Activated naive CD4-positive, alpha-beta T cell treated with anti-CD3 and anti-CD28 coated beads, Interleukin-2, amount 50 U/mL, for 24 hours (primary cell): ENCODE results near the gene CDKL4.
"Not testable (repeated sequence)": the region's sequence is repeated elsewhere in the genome, so short reads cannot be mapped to it uniquely, and the experiment has no call there.

ENCODE experiments used
- H3K27ac Mint-ChIP-seq: one replicate; pipeline ENCODE4 v1.8.0; 2021; ENCODE audit warnings: mild to moderate bottlenecking, mixed read lengths
- H3K27me3 Mint-ChIP-seq: one replicate; pipeline ENCODE4 v1.8.0; 2021; ENCODE audit warnings: mixed read lengths
- H3K36me3 Mint-ChIP-seq: one replicate; pipeline ENCODE4 v1.8.0; 2021; ENCODE audit warnings: mixed read lengths
- H3K4me1 Mint-ChIP-seq: one replicate; pipeline ENCODE4 v1.8.0; 2021; ENCODE audit warnings: mixed read lengths
- H3K4me3 Mint-ChIP-seq: one replicate; pipeline ENCODE4 v1.8.0; 2021; ENCODE audit warnings: mild to moderate bottlenecking, mixed read lengths
- H3K9me3 Mint-ChIP-seq: one replicate; pipeline ENCODE4 v1.8.0; 2021; ENCODE audit warnings: mixed read lengths

The CDKL4 gene

DNA sequence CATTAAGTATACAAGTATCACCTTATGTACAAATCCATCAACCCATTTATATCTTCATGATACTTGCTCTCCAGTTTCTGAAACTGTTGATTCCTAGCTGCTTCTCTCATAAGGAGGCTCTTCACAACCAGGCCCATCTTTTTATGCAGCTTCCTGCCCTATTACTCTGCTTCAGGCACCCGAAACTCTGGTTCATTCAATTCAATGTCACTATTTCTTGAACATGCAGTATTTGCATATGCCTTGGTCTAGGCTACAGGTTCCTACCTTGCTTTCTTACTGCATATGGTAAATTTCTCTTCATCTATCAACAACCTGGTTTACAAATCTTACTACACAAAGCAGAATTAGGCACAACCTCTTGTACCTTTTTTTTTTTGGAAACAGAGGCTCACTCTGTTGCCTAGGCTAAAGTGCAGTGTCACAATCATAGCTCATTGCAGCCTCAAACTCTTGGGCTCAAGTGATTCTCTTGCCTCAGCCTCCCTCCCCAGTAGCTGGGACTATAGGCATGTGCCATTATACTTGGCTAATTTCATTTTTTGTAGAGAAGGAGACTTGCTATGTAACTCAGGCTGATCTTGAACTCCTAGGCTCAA lies 2.7 kb upstream of the CDKL4 start:
- Mint-ChIP-seq H3K4me3 (peak overlapping the region; percentile 1), H3K27ac (no peak overlapping the region), H3K4me1 (peaks cover 25% of the 10 kb centered on the region), H3K36me3 (peaks cover 9% of the 10 kb centered on the region), H3K27me3 (no peaks in the 10 kb centered on the region), H3K9me3 (no peaks in the 10 kb centered on the region)

DNA sequence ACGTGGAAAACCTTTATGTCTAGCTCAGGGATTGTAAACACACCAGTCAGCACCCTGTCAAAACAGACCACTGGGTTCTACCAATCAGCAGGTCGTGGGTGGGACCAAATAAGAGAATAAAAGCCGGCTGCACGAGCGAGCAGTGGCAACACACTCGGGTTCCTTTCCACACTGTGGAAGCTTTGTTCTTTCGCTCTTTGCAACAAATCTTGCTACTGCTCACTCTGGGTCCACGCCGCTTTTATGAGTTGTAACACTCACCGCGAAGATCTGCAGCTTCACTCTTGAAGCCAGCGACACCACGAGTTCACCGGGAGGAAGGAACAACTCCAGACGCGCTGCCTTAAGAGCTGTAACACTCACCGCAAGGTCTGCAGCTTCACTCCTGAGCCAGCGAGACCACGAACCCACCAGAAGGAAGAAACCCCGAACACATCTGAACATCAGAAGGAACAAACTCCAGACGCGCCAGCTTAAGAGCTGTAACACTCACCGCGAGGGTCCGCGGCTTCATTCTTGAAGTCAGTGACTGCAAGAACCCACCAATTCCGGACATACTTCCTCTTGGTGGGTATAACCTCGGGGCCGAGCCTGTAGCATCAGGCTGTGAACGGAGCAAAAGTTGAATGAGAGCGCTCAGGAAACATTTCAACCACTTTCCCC lies 1.3 kb upstream of the CDKL4 start:
- H3K4me1 Mint-ChIP-seq = peaks cover 19% of the 10 kb centered on the region
- H3K36me3 Mint-ChIP-seq, H3K27me3 Mint-ChIP-seq, H3K9me3 Mint-ChIP-seq: not testable (repeated sequence)
- H3K4me3 Mint-ChIP-seq = peak overlapping the region; percentile 90
- peak overlapping the region; percentile 17 for H3K27ac Mint-ChIP-seq

DNA sequence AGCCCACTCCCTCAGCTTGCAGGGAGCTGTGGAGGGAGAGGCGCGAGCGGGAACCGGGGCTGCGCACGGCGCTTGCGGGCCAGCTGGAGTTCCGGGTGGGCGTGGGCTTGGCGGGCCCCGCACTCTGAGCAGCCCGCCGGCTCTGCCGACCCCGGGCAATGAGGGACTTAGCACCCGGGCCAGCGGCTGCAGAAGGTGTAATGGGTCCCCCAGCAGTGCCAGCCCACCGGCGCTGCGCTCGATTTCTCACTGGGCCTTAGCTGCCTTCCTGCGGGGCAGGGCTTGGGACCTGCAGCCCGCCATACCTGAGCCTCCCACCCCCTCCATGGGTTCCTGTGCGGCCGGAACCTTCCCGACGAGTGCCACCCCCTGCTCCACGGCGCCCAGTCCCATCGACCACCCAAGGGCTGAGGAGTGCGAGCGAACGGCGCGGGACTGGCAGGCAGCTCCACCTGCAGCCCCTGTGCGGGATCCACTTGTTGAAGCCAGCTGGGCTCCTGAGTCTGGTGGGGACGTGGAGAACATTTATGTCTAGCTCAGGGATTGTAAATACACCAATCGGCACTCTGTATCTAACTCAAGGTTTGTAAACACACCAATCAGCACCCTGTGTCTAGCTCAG lies 582 bp upstream of the CDKL4 start:
- not testable (repeated sequence) for H3K27me3 Mint-ChIP-seq, H3K9me3 Mint-ChIP-seq, H3K36me3 Mint-ChIP-seq
- Mint-ChIP-seq H3K4me1 (peaks cover 19% of the 10 kb centered on the region), H3K4me3 (peak overlapping the region; percentile 90), H3K27ac (peak overlapping the region; percentile 17)

DNA sequence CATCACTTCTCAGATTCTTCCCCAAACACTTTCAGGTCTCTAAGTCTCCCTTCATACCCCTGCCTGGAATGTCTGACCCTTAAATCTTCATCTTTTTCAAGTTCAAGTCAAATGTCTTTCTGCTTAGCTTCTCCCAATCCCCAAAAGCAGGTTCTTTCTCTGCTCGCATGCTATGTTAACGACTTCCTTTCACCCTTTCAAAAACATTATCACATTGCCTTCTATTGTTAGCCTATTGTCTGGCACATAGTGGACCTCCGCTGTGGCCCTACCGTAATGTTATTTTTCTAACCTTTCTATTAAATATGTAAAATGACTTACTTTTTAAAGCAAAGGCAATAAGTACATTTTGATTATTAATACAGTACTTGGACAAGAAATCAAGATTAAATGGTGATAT lies 2.2 kb downstream of the CDKL4 start:
- no peaks in the 10 kb centered on the region for H3K27me3 Mint-ChIP-seq
- peaks cover 4% of the 10 kb centered on the region for H3K9me3 Mint-ChIP-seq
- H3K36me3 Mint-ChIP-seq = no peaks in the 10 kb centered on the region
- peaks cover 22% of the 10 kb centered on the region for H3K4me1 Mint-ChIP-seq
- H3K4me3 Mint-ChIP-seq = no peak overlapping the region
- H3K27ac Mint-ChIP-seq = no peak overlapping the region

DNA sequence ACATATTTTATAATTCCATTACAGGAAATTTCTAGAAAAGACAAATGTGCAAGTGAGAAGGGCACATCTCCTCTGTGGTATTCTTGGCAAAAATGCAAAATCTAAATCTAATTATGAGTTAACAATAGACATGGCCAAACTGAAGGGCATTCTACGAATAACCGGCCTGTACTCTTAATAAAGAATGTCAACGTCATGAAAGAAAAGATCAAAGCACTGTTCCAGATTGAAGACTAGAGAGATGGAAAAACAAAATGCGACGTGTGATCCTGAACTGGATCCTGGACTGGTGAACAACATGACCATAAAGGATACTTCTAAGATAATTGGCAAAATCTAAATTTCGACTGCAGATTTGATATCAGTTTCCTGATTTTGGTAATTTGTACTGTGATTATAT lies 3.0 kb downstream of the CDKL4 start:
- Mint-ChIP-seq H3K9me3 (peaks cover 13% of the 10 kb centered on the region), H3K4me3 (no peak overlapping the region), H3K4me1 (peaks cover 16% of the 10 kb centered on the region), H3K27me3 (peaks cover 1% of the 10 kb centered on the region), H3K27ac (no peak overlapping the region), H3K36me3 (peaks cover 5% of the 10 kb centered on the region)

DNA sequence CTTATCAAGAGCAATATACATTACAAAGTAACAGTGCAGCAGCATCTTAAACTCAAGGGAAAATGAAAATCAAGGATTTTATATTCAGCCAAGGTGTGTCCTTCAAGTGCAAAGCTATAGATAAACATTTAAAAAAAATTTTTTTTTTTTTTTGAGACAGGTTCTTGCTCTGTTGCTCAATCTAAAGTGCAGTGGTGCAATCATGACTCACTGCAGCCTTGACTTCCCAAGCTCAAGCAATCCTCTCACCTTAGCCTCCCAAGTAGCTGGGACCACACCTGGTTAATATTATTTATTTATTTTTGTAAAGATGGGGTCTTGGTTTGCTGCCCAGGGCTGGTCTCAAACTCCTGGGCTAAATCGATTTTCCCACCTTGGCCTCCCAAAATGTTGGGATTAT lies 9.0 kb downstream of the CDKL4 start:
- Mint-ChIP-seq H3K27me3 (peaks cover 1% of the 10 kb centered on the region), H3K4me1 (peaks cover 5% of the 10 kb centered on the region), H3K9me3 (peaks cover 16% of the 10 kb centered on the region), H3K4me3 (no peak overlapping the region), H3K27ac (no peak overlapping the region), H3K36me3 (peaks cover 6% of the 10 kb centered on the region)

DNA sequence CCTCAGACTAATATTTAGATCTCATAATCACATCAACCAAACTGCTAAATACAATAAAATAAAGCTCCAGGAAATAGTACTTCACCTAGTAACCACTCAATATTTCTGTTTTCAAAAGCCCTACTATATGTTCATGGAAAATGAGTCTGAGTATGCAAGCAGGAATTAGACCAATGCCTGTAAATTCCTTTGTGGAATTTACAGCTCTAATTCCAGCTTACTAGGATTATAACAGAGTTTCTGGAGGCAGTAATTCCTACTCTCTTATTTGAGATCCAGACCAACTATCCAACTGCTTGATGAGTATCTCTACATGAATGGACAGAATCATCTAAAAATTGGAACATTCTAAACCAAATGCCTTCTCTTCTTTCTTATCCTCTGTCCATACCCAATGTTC lies 11.6 kb downstream of the CDKL4 start:
- peaks cover 1% of the 10 kb centered on the region for H3K27me3 Mint-ChIP-seq
- peaks cover 21% of the 10 kb centered on the region for H3K4me1 Mint-ChIP-seq
- no peak overlapping the region for H3K27ac Mint-ChIP-seq
- no peak overlapping the region for H3K4me3 Mint-ChIP-seq
- H3K9me3 Mint-ChIP-seq = peaks cover 16% of the 10 kb centered on the region
- peaks cover 6% of the 10 kb centered on the region for H3K36me3 Mint-ChIP-seq

DNA sequence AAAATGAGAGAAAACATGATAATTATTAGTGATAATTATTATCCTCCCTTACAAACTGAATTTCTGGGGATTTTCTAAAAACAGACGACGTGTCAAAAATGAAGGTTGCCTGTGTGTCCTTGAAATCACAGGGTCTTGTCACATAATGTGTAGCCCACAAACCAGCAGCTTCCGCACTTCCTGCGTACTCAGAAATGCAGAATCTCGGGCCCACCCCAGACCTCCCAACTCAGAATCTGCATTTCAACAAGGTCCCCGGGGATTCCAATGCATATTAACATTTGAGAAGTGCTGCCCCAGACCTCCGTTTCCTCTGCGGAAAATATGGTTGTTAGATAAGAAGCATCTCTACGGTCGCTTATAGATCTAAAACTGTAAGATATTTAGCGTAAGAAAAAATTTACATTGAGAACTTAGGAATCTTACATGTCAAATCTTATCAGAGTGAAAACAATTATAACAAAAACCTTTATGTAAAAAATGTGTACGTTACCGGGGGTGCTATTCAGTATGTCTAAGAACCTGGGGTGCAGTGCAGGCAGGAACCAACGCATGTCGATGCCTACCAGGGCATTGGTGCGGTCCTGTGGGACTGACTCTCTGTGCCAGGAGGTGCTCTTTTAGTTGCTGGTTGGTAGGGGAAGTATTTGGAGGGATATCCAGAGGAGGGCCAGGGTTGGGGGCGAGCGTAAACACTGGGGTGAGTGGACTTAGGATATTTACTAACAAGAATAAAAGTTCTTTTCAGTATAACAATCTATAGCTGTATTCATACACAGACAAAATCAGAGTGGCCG lies 15.2 kb downstream of the CDKL4 start:
- Mint-ChIP-seq H3K9me3 (no peaks in the 10 kb centered on the region), H3K36me3 (no peaks in the 10 kb centered on the region), H3K4me3 (peak overlapping the region; percentile 80), H3K4me1 (peaks cover 21% of the 10 kb centered on the region), H3K27ac (no peak overlapping the region), H3K27me3 (peaks cover 2% of the 10 kb centered on the region)

DNA sequence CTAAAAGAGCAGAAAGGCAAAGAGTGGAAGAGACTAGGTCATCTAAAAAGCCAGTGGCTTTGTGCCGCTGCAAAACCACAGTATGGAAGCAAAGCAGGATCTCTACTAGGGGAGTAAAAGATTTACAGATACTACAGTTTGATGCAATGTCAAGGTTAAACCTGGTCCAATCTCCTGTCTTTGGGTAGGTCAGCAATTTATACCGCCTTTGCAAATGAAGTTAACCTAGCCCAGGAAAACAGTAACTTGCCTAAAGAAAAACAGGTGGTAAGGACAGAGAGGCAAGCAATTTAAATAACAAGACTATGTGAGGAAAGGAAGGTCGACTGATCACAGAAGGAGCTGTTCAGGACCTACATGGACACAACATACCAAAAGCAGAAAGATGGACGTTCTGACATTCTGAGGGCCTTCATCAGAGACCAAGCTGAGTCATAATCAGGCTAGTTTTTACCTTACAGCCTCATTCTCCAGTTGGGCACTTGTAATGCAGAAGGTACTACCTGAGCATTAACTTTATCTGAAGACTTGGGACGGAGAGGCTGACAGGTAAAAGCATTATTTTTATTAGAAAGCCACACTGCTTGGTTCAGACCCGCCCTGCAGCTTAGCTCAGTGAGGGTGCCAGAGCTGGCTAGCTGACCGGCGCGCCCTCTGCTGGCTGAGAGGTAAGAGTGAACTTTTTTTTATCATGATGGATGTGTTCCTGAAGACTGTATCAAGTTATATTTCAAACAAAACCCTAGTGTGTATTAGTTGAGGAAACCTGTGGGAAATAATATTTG lies 15.9 kb downstream of the CDKL4 start:
- Mint-ChIP-seq H3K36me3 (no peaks in the 10 kb centered on the region), H3K9me3 (no peaks in the 10 kb centered on the region), H3K27ac (peak overlapping the region; percentile 51), H3K27me3 (peaks cover 2% of the 10 kb centered on the region), H3K4me3 (peak overlapping the region; percentile 80), H3K4me1 (peaks cover 21% of the 10 kb centered on the region)

DNA sequence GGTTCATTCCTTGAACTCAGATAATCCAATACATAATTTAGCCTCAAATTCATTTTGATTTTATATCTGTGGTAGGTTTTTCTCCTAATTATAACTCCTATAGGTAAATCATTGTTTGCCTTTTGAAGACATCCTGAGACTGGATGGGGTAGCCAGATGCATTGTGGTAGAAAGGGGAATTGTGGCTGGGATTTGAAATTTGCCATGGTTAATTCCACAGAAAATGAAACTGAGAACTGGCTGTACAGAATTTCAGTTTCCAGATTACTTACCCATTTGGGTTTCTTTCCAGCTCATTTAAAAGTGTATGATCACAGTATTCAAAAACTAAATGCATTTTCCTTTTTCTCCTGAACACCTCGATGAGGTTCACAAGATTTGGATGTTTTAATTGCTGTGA lies 18.2 kb downstream of the CDKL4 start:
- Mint-ChIP-seq H3K36me3 (no peaks in the 10 kb centered on the region), H3K4me3 (no peak overlapping the region), H3K9me3 (no peaks in the 10 kb centered on the region), H3K27ac (no peak overlapping the region), H3K4me1 (peaks cover 21% of the 10 kb centered on the region), H3K27me3 (peaks cover 2% of the 10 kb centered on the region)

DNA sequence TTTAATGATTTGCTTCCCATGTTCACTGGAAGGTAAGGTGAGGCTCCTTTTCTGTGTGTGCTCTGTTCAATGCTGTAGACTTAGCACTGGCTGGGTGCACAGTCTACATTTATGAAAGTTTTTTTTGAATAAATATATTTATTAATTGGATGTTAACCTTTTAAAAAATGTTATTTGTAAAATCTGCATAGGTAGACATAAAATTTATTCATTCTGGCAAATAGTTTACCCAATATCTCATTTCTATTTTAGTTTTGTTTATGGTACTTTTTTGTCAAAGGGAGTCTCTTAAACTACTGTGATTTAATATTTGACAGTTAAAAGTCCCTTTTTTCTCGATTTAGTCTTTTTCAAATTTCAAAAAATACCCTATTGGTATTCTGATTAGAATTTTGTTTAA lies 19.9 kb downstream of the CDKL4 start:
- peaks cover 2% of the 10 kb centered on the region for H3K27me3 Mint-ChIP-seq
- no peaks in the 10 kb centered on the region for H3K9me3 Mint-ChIP-seq
- peaks cover 19% of the 10 kb centered on the region for H3K4me1 Mint-ChIP-seq
- no peak overlapping the region for H3K27ac Mint-ChIP-seq
- no peaks in the 10 kb centered on the region for H3K36me3 Mint-ChIP-seq
- H3K4me3 Mint-ChIP-seq = no peak overlapping the region

DNA sequence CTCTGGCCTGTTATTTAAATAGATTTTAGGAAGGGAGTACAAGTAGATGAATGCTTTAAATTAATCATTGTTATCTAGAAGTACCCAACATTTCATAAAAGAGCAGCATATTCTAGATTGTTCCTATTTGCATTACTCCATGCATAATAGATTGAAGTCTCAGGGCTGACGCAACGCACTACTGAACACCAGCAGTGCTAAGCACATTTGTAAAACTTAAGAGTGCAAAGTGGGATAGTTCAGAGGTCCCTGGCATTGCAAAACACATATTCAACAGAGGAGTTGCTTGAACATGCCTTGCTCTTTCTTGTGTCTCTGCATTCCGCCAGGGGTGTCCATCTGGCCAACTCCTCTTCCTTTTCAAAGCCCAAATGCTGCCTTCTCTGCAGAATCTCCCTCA lies 22.3 kb downstream of the CDKL4 start:
- H3K27ac Mint-ChIP-seq = no peak overlapping the region
- H3K36me3 Mint-ChIP-seq = no peaks in the 10 kb centered on the region
- no peaks in the 10 kb centered on the region for H3K27me3 Mint-ChIP-seq
- peaks cover 27% of the 10 kb centered on the region for H3K4me1 Mint-ChIP-seq
- H3K4me3 Mint-ChIP-seq = no peak overlapping the region
- H3K9me3 Mint-ChIP-seq = no peaks in the 10 kb centered on the region

DNA sequence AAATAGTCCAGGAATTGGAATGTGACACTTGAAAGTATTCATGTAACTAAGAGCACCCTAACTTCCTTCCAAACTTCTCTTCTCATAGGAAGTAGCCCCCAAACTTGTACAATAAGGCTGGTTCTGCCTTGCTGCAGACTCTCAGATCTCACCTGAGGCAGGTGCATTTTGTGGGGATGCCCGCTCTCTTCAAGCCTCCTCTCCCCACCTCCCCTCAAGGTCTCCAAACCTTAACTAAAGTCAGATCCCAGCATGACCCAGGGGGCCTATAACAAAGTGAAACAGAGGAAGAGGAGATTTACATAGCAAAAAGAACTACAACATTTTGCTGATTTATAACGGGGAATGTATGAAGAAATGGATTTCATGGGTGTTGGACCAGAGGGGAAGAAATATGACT lies 23.6 kb downstream of the CDKL4 start:
- Mint-ChIP-seq H3K27me3 (no peaks in the 10 kb centered on the region), H3K4me3 (no peak overlapping the region), H3K4me1 (peaks cover 38% of the 10 kb centered on the region), H3K36me3 (no peaks in the 10 kb centered on the region), H3K27ac (no peak overlapping the region), H3K9me3 (no peaks in the 10 kb centered on the region)

DNA sequence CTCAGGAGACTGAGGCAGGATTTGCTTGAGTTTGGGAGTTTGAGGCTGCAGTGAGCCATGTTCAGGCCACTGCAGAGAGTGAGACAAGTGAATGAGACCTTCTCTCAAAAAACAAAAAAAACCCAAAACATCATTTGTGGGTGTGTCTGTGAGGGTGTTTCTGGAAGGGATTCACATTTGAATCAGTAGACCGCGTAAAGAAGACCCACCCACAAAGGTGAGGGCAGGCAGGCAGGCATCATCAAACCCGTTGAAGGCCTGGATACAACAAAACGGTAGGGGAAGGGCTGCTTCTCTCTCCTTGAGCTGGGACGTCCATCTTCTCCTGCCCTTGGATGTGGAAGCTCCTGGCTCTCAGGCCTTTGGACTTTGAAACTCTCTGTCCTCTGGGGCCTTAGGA lies 25.4 kb downstream of the CDKL4 start:
- Mint-ChIP-seq H3K9me3 (no peaks in the 10 kb centered on the region), H3K4me1 (peaks cover 46% of the 10 kb centered on the region), H3K27me3 (no peaks in the 10 kb centered on the region), H3K36me3 (no peaks in the 10 kb centered on the region), H3K4me3 (no peak overlapping the region), H3K27ac (peak overlapping the region; percentile 47)

DNA sequence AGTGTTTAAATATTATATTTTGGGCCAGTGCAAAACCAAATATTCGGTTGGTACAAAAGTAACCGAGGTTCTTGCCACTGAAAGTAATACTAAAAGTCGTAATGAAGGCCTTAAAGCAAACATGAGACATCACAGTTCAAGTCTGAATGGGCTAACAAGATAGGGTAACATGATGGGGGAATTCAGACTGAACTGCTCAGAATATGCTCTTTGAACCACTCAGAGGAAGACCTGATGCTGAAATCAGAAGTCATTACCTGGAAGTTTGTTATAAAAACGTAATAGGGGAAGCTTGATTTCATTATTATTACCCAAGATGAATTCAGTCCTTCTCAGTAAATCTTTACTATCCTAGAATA lies 26.6 kb downstream of the CDKL4 start:
- H3K36me3 Mint-ChIP-seq = no peaks in the 10 kb centered on the region
- peak overlapping the region; percentile 67 for H3K4me3 Mint-ChIP-seq
- H3K9me3 Mint-ChIP-seq = no peaks in the 10 kb centered on the region
- peaks cover 46% of the 10 kb centered on the region for H3K4me1 Mint-ChIP-seq
- no peaks in the 10 kb centered on the region for H3K27me3 Mint-ChIP-seq
- peak overlapping the region; percentile 90 for H3K27ac Mint-ChIP-seq
